GM12872 (cell line): Measurements from ENCODE around the gene IPMK.

Experiments
- TF ChIP-seq, protein P1 (sequence below): IDR thresholded peaks from 3 replicates; pipeline ENCODE4 v1.5.1; 2011; ENCODE audit warnings: low read depth, mild to moderate bottlenecking, low read length, moderate library complexity; ENCODE audit not compliant: insufficient read depth

IPMK gene

DNA sequence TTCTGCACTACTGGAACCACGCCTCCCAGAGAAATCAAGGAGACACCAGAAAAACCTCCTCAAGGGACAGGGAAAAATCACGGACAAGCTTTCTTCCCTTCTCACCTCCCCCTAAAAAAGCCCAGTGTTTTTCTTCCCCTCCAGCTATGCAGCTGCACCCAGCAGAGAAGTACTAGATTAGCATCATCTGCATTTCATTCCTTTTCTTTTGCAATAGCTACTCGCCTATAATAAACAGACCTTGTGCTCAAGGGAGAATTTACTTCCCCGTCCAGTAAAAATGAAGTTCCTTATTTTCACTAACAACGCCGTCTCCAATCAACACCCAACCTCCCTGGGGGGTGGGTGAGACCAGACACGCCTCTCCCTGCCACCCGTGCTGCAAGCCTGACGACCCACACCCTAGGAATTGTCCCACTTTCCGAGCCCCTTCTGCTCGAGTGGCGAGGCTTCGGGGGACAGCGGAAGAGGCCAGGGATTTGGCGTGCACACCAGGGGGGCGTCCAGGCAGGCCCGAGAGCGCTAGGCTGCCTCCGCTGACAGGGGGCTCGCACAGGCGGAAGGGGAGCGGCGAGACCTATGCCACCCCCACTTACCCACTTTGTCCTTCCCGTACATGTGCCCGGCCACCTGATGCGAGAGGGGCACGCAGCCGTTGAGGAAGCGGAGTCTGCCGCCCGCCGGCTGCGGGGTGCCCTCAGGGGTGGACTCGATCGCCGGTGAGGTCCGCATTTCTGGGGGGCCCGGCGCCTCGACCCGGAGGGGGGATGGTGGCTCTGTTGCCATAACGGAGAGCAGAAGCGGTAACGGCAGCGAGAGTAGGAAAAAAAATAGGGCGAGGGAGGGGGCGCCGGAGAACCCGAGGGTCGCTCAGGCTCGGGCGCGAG is 625 bp downstream of the IPMK start:
- TF ChIP-seq, protein P1, sequence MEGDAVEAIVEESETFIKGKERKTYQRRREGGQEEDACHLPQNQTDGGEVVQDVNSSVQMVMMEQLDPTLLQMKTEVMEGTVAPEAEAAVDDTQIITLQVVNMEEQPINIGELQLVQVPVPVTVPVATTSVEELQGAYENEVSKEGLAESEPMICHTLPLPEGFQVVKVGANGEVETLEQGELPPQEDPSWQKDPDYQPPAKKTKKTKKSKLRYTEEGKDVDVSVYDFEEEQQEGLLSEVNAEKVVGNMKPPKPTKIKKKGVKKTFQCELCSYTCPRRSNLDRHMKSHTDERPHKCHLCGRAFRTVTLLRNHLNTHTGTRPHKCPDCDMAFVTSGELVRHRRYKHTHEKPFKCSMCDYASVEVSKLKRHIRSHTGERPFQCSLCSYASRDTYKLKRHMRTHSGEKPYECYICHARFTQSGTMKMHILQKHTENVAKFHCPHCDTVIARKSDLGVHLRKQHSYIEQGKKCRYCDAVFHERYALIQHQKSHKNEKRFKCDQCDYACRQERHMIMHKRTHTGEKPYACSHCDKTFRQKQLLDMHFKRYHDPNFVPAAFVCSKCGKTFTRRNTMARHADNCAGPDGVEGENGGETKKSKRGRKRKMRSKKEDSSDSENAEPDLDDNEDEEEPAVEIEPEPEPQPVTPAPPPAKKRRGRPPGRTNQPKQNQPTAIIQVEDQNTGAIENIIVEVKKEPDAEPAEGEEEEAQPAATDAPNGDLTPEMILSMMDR: no peak

DNA sequence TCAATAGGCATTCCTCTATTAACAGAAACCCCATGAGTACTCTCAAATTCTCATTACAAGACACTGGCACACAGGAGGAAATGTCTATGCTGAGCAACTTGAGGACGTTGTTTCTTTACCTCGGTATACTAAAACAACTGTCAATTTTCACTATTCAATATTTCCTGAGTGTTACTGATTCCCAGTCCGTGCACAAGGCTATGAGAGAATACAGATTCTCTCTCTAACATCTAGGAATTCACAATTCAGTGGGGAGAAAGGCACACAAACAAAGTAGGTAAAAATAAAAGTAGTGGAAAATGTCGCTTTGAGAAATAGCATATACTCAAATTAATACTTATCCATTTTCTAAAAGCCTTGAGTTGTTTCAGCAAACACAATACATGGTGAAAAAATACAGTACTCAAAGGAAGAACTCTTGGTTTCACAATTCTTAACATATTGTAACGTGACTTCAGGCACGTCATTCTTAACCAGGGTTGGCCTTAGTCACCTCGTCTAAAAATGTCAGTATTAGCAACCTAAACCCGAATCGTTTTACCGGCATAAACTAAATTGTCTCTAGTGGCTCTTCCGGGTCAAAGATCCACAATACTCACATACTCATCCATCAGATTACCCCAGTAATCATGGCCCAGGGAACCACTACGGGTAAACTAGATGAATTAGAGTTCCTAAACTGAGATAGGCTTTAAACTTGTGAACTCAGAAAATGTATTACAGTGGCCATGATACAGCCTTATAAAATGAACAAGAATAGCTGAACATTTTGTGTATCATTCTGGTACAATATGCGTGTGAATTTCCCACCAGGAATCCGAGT is 1.5 kb downstream of the IPMK start:
- TF ChIP-seq, protein P1: no peak

DNA sequence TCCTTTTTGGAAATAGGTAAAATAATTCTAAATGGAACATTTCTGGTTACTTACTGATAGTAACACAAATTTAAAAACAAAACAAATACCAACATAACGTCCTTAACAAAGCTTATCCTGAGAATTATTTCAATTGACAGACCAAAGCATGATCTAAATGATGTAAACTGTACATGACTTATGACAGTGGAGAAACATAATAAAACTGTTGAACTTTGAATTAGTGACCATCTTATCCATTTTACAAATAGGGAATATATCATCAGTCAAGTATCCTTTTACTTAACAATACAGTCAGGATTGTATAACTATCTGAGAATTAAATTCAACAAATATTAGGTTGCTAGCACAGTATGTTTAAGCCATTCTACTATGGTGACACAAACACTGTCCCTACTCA is 2.4 kb downstream of the IPMK start:
- TF ChIP-seq, protein P1: no peak

DNA sequence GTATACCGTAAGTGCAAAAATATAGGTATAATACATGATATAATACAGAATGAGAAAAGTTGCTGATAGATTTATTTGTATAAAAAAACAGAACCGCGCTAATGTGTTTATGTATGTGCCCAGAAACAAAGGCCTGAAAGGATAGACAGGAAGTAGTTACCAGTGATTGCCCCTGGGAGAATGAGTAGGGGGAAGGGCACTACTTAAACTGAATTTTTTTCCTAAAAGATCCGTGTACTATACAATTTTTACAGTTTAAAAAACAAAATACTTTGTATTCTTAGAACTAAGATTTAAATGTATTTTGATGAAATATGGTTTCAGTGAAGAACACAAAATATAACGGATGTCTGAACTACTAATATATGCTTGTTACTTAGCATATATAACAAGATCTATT is 2.9 kb downstream of the IPMK start:
- TF ChIP-seq, protein P1: no peak

DNA sequence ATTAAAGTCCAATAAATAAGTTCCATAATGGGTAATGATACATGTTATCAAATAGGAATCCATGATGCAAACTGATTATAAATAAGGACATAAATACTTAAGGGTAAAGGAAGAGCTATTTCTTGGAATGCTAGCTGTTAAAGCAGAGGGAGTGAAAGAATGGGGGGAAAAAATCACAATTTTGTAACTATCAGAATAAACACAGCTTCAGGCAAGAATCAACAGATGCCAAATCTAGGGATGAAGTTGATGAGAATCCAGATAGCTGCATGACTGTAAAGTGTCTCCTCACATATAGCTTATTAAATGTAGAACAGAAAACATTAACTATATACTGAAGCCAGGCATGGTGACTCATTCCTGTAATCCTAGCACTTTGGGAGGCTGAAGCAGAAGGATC is 4.9 kb downstream of the IPMK start:
- TF ChIP-seq, protein P1: no peak

DNA sequence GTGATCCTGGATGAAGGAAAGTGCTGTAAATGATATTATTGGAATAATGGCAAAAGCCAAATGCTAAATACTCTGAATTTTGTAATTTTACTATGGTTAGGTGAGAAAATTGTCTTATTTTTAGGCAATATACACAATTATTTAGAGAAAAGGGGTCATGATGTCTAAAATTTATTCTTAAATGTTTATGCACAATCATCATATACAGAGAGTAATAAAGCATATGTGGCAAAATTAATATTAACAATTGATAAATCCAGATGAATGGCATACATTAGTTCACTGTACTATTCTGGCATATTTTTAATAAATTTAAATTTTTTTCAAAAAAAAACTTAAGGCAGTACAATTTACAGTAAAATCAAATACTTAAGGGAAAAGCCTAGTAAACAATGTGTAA is 7.4 kb downstream of the IPMK start:
- TF ChIP-seq, protein P1: no peak

DNA sequence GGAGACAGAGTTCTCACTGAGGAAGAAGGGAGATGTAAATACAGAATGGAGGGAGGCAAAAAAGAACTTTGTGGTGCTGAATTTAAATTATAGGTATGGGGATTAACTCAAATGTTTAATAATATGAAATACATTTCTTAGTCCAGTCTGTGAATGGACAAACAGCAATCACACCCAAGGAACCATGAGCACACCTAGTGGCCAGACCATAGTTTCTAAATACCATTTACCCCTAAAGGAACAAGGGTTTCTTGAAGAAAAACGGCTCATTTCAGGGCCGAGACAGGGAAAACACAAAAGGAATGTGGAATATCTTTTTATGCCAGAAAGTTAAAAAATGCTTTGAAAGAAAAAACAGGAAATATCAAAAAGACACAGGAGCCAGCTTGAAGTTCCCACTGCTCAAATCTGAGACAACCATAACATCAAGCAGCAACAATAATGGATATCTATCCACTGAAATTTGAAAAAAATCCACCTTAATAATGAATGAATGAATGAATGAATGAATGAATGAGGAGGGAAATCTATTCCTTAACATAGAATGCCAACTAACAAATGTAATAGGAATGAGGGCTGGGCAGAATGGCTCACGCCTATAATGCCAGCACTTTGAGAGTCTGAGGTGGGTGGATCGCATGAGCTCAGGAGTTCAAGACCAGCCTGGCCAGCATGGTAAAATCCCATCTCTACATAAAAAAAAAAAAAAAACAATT is 8.6 kb downstream of the IPMK start:
- TF ChIP-seq, protein P1: peak; percentile 42
